Pancreas (tissue), 10 donors: ENCODE data around the gene ARHGEF40. TPM values are rescaled to one million over a fixed set of nuclear protein-coding genes. Genes with fewer than 3 reads are reported as not detected.

Experiments
- ATAC-seq, 4 donors: fragments of 200-7000 bp; cut with Tn5 transposase; one replicate each; pipeline versions ENCODE4 v1.8.0 to v1.9.1; 2020; ENCODE audit warnings: mild to moderate bottlenecking in 4 of 4, moderate library complexity in 4 of 4
- DNase-seq, 6 donors: peaks; one replicate each; pipeline ENCODE4 v3.0.0-alpha.2; 2020
- FAIRE-seq: peaks from 2 replicates; lab custom pipeline; 2012; peaks lifted over from hg19 to GRCh38; lab: Jason Lieb, UNC
- H3K27ac ChIP-seq, 4 donors: fragments of 200-600 bp; sonication (generic); 1 replicate in 3 of 4; 2 replicates in 1 of 4; pipeline versions ENCODE4 v1.5.0 to v1.8.0; 2020
- H3K27me3 ChIP-seq, 4 donors: fragments of 200-600 bp; one replicate each; pipeline ENCODE4 v1.8.0; 2021
- H3K36me3 ChIP-seq, 3 donors: fragments of 200-600 bp; sonication (generic) in 1 of 3; one replicate each; pipeline versions ENCODE4 v1.5.0 to v1.8.0; 2020 to 2021
- H3K4me1 ChIP-seq, 3 donors: fragments of 200-600 bp; one replicate each; pipeline ENCODE4 v1.8.0; 2021
- H3K4me3 ChIP-seq, 4 donors: fragments of 200-600 bp; sonication (generic) in 2 of 4; one replicate each; pipeline versions ENCODE4 v1.5.0 to v1.8.0; 2020 to 2021
- H3K9me3 ChIP-seq, 4 donors: fragments of 200-600 bp; one replicate each; pipeline ENCODE4 v1.8.0; 2021
- WGBS, 2 donors: extraction: QIAGEN DNeasy Blood & Tissue Kit; methylation state at CpG; one replicate each; pipeline ENCODE4 v1.1.7; 2013; 5-methylcytosine and 5-hydroxymethylcytosine counted together
- intact Hi-C, 3 donors: fragments of 100-400 bp; cut with DNase I; formaldehyde crosslinking; loops; one replicate each; pipeline versions ENCODE4 v1.11.1 to v1.14.2; 2022
- polyA plus RNA-seq, 2 donors: library from polyadenylated mRNA; stranded (reverse); fragments of 200-250 nt; gene quantifications; one replicate each; pipeline ENCODE4 v1.2.3, GENCODE V29; 2013
- total RNA-seq, 6 donors: library from RNA; stranded (reverse); fragmentation: NEBNext Ultra II Directional in 4 of 6; extraction: Animal tissue kit (Norgen Biotek cat#: 25700) in 4 of 6; gene quantifications; one replicate each; pipeline versions ENCODE4 v1.2.1 to v1.2.4, GENCODE V29; 2021 to 2023
- TF ChIP-seq, protein P1 (sequence below), 4 donors: fragments of 200-600 bp; sonication (generic) in 3 of 4; IDR thresholded peaks; one replicate each; pipeline versions ENCODE4 v1.5.0 to v1.8.0; 2021; ENCODE audit warnings: antibody characterized with exemption in 4 of 4
- donor health status: healthy with polysubstance abuse.
- donor health status: DM: no; HTN: no; CAD: no; lungs with moderate emphysema.
- donor health status: DM: no; HTN: no; CAD: no.
- donor health status: control.
- donor health status: control.
- donor health status: Bipolar disorder and iron deficiency.
- donor health status: DM: yes; HTN: yes; CAD: no.
- donor health status: DM: no; HTN: no; CAD: no.
- donor health status: DM: no; HTN: no; CAD: no.
- donor health status: DM: yes; HTN: yes; CAD: no.

The ARHGEF40 gene
- total and polyA plus RNA-seq, 8 donors = 24.5 to 77.0 (median 43.8) TPM

DNA sequence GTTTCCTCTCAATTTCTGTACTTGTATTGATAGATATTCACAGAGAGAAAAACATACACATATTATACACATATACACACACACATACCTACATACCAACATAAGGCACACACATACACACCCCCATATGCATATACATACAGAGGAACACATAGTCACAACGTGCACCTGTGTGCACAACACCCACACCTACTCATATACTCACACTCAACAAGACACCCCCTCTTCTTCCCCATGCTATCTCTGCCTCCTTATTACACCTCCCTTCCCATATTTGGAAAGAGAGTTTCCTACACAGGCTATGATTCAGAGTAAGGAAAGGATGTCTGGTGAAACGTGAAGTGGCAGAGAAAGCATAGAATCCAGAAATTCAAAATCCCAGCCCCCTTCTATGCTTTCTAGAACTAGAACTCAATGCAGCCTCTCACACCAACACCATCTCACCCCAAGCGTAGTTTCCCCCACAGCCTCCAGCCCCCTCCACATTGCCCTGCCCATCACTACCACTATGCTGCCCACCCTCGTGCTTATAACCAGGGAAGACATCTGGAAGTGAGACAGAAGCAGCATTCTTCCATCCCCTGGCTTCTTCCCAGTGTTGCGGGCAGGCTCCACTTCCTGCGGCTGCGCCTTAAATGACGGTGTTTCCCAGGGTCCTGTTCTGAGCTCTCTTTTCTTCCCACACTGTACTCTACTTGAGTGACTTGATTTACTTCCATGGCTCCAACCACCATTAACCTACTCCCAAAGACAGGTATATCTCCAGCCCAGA is 10.1 kb upstream of the ARHGEF40 start:
- no peaks in the 10 kb centered on the region for H3K36me3 ChIP-seq
- TF ChIP-seq, protein P1, sequence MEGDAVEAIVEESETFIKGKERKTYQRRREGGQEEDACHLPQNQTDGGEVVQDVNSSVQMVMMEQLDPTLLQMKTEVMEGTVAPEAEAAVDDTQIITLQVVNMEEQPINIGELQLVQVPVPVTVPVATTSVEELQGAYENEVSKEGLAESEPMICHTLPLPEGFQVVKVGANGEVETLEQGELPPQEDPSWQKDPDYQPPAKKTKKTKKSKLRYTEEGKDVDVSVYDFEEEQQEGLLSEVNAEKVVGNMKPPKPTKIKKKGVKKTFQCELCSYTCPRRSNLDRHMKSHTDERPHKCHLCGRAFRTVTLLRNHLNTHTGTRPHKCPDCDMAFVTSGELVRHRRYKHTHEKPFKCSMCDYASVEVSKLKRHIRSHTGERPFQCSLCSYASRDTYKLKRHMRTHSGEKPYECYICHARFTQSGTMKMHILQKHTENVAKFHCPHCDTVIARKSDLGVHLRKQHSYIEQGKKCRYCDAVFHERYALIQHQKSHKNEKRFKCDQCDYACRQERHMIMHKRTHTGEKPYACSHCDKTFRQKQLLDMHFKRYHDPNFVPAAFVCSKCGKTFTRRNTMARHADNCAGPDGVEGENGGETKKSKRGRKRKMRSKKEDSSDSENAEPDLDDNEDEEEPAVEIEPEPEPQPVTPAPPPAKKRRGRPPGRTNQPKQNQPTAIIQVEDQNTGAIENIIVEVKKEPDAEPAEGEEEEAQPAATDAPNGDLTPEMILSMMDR (IDR thresholded peaks at IDR 0.05) = no peak
- H3K4me3 ChIP-seq = no peak overlapping the region
- H3K27ac ChIP-seq = no peak overlapping the region
- peaks cover 6 to 16% (median 15%) of the 10 kb centered on the region in 3 donors for H3K4me1 ChIP-seq
- ATAC-seq (no peak), FAIRE-seq (no peak), DNase-seq (no peak)
- intact Hi-C loops = no loop called here
- no peaks in the 10 kb centered on the region for H3K27me3 ChIP-seq
- H3K9me3 ChIP-seq = no peaks in the 10 kb centered on the region
- 78 to 80% methylated on average over 8 of the region's 8 CpGs for WGBS, 2 donors

DNA sequence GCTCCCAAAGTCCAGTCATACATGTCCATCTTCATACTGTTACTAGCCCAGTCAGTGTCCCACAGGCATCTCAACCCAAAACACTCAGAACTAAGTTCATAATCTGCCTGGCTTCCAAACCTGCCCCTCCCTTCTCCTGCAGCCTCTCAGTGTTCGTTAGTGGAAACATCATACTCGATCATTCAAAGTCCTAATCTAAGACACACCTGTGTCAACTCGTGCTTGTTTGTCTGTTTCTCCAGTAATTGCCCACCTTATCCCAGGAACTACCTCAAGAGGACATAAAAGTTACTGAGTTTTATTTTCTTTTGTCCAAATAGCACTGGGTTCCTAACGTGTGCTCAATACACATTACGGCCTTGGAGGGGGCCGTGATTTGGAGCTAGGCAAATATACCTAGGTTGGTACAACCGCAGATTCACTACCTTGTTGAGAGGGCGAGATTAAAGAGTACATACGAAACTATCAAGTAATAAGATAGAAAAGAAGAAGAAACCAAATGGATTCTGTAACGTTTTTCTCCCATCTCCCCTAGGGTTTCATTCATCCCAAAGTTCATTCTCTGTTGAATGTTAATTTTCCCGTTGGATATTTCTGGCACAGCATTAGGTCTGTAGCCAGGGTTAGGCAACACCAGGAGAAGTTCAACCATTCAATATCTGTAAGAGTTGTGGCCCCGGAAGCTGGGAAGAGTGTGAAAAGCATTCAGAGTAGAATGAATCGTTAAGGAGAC is 9.3 kb upstream of the ARHGEF40 start:
- ATAC-seq = peak in 3 of 4 donors; percentile 26 to 66 (median 30)
- Histone ChIP-seq H3K27me3 (no peaks in the 10 kb centered on the region), H3K9me3 (no peaks in the 10 kb centered on the region), H3K27ac (peak overlapping the region in 1 of 4 donors; percentile 0), H3K4me1 (peaks cover 0 to 8% (median 7%) of the 10 kb centered on the region in 3 donors), H3K36me3 (no peaks in the 10 kb centered on the region), H3K4me3 (no peak overlapping the region)
- intact Hi-C loops = no loop called here
- TF ChIP-seq, protein P1 (IDR thresholded peaks at IDR 0.05) = no peak
- no peak for DNase-seq
- WGBS, 2 donors = 25 to 31% methylated on average over 13 of the region's 13 CpGs
- no peak for FAIRE-seq

DNA sequence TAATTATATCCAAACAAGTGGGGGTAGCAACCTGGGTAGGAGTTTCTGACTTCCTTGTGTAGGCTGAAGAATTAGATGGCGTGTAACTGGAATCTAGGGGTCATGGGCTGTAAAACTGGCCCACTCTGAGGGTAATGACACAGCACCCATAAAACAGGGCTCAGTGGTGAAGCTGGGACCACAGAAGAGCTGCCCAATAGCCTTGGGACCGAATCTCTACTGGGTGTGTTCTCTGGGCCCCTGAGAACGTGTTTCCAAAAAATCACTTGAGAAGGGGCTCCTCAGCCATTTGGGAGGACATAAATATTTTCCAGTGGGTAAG is 8.8 kb upstream of the ARHGEF40 start:
- Histone ChIP-seq H3K4me1 (peaks cover 0 to 3% (median 2%) of the 10 kb centered on the region in 3 donors), H3K36me3 (no peaks in the 10 kb centered on the region), H3K9me3 (no peaks in the 10 kb centered on the region), H3K27ac (peak overlapping the region in 1 of 4 donors; percentile 0), H3K4me3 (no peak overlapping the region), H3K27me3 (no peaks in the 10 kb centered on the region)
- intact Hi-C loops = no loop called here
- 83 to 90% methylated on average over 3 of the region's 3 CpGs for WGBS, 2 donors
- ATAC-seq (no peak), FAIRE-seq (no peak), DNase-seq (no peak)
- TF ChIP-seq, protein P1 (IDR thresholded peaks at IDR 0.05) = no peak

DNA sequence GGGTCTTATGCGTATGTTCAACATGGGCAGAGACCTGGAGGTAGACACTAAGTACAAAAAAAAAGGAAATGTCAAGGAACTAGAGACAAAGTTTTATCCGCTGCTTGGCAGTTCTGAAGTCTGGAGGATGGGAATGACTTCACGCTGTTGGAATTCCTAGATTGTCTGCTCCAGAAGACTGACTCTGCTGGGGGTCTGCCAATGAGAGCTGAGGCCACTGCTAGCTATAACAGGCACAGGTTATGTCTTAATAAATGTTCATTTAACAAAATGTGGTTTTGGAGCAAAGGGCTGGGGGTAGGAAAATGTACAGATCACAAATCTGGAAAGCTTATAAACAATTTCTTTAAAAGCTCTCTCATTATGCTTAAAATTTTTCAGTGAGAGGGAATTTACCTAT is 6.6 kb upstream of the ARHGEF40 start:
- intact Hi-C loops = no loop called here
- no peaks in the 10 kb centered on the region for H3K9me3 ChIP-seq
- no peaks in the 10 kb centered on the region for H3K27me3 ChIP-seq
- TF ChIP-seq, protein P1 (IDR thresholded peaks at IDR 0.05) = no peak
- 63% methylated on average over 3 of the region's 3 CpGs for WGBS, 2 donors
- DNase-seq (no peak), FAIRE-seq (no peak), ATAC-seq (peak; percentile 25 to 46 (median 41))
- peak overlapping the region in 2 of 4 donors; percentile 9 to 19 for H3K27ac ChIP-seq
- H3K4me1 ChIP-seq = no peaks in the 10 kb centered on the region
- H3K36me3 ChIP-seq = no peaks in the 10 kb centered on the region
- no peak overlapping the region for H3K4me3 ChIP-seq
